HG02973 (cell line): ENCODE measurements around the gene ACTN1.
"Not testable (repeated sequence)": the region's sequence is repeated elsewhere in the genome, so short reads cannot be mapped to it uniquely, and the experiment has no call there.

Experiments
- ATAC-seq: cut with Tn5 transposase; IDR thresholded peaks from one replicate; pipeline ENCODE4 v1.9.1; 2021; ENCODE audit warnings: moderate library complexity; ENCODE audit not compliant: unreplicated experiment

The ACTN1 gene

GRCh38 chr14:68986926-68987652, 8.0 kb upstream of the ACTN1 start:
- ATAC-seq, result no peak

- ATAC-seq, result no peak
Measured at GRCh38 chr14:68986225-68986624, 7.1 kb upstream of the ACTN1 start.

GRCh38 chr14:68984686-68985085, 5.6 kb upstream of the ACTN1 start:
- no peak for ATAC-seq

- no peak for ATAC-seq
Measured at GRCh38 chr14:68983191-68983590, 4.1 kb upstream of the ACTN1 start.

- ATAC-seq, result no peak
Measured at GRCh38 chr14:68982581-68982980, 3.5 kb upstream of the ACTN1 start.

GRCh38 chr14:68981539-68981976, 2.5 kb upstream of the ACTN1 start:
- no peak for ATAC-seq

GRCh38 chr14:68981139-68981538, 2.0 kb upstream of the ACTN1 start:
- no peak for ATAC-seq

GRCh38 chr14:68979722-68980451, 785 bp upstream of the ACTN1 start:
- no peak for ATAC-seq

GRCh38 chr14:68978172-68978911, 760 bp downstream of the ACTN1 start:
- no peak for ATAC-seq

GRCh38 chr14:68977718-68978171, 1.4 kb downstream of the ACTN1 start:
- no peak for ATAC-seq

GRCh38 chr14:68977180-68977717, 1.9 kb downstream of the ACTN1 start:
- ATAC-seq, result no peak

- ATAC-seq, result no peak
Measured at GRCh38 chr14:68976160-68977067, 2.7 kb downstream of the ACTN1 start.

GRCh38 chr14:68975667-68976066, 3.4 kb downstream of the ACTN1 start:
- no peak for ATAC-seq

- ATAC-seq, result no peak
Measured at GRCh38 chr14:68974759-68975347, 4.2 kb downstream of the ACTN1 start.

GRCh38 chr14:68973639-68974038, 5.5 kb downstream of the ACTN1 start:
- ATAC-seq, result no peak

GRCh38 chr14:68973219-68973565, 5.9 kb downstream of the ACTN1 start:
- ATAC-seq, result not testable (repeated sequence)

- ATAC-seq, result no peak
Measured at GRCh38 chr14:68972507-68973218, 6.4 kb downstream of the ACTN1 start.

- no peak for ATAC-seq
Measured at GRCh38 chr14:68971411-68972035, 7.6 kb downstream of the ACTN1 start.

- no peak for ATAC-seq
Measured at GRCh38 chr14:68970736-68971135, 8.4 kb downstream of the ACTN1 start.
